Endothelial cell of umbilical vein (primary cell): ENCODE data around the gene AOC1. TPM values are rescaled to one million over a fixed set of nuclear protein-coding genes. Genes with fewer than 3 reads are reported as not detected.

Source experiments
- BruUV-seq: library from RNA; stranded (reverse); fragments of 400-500 nt; replicated peaks from 2 replicates; lab custom pipeline; 2021; lab: Mats Ljungman, UMichigan
- CTCF ChIA-PET: fragments of 300-600, 350-600 bp; sonication (Branson Sonifier 250); formaldehyde crosslinking; loops from one replicate; lab custom pipeline; 2021; ENCODE audit warnings: antibody characterized with exemption, inconsistent platforms; lab: Charles Lee
- POLR2A ChIA-PET: fragments of 300-600, 350-600 bp; sonication (Branson Sonifier 250); formaldehyde crosslinking; loops from one replicate; lab custom pipeline; 2021; ENCODE audit warnings: antibody characterized with exemption, inconsistent platforms; lab: Charles Lee
- DNase-seq: peaks from one replicate; pipeline ENCODE4 v3.0.0-alpha.2; 2011; ENCODE audit warnings: low read depth, low spot score
- FAIRE-seq: peaks from 2 replicates; lab custom pipeline; 2011; peaks lifted over from hg19 to GRCh38; lab: Jason Lieb, UNC
- H2AFZ ChIP-seq: 2 replicates; pipeline ENCODE4 v1.6.0; 2012; ENCODE audit warnings: low read depth, low read length, control low read depth, inconsistent platforms
- H3K27ac ChIP-seq: 2 replicates; pipeline ENCODE4 v1.5.1; 2011; ENCODE audit warnings: low read depth, mild to moderate bottlenecking, control low read depth, low read length, moderate library complexity; ENCODE audit not compliant: insufficient read depth
- H3K27me3 ChIP-seq, 2 experiments: 2 replicates each; pipeline versions ENCODE4 v1.6.0 to v1.6.1; 2011; ENCODE audit warnings: low read length in 2 of 2, mixed read lengths in 1 of 2; ENCODE audit not compliant: control insufficient read depth in 2 of 2, insufficient read depth in 2 of 2
- H3K36me3 ChIP-seq, 2 experiments: 2 replicates in 1 of 2; 3 replicates in 1 of 2; pipeline ENCODE4 v1.5.1; 2011; ENCODE audit warnings: low read length in 2 of 2, mild to moderate bottlenecking in 1 of 2, moderate library complexity in 1 of 2; ENCODE audit not compliant: control insufficient read depth in 2 of 2, insufficient read depth in 2 of 2; ENCODE audit errors: extremely low read depth in 1 of 2
- H3K4me1 ChIP-seq: 3 replicates; pipeline ENCODE4 v1.5.1; 2011; ENCODE audit warnings: mild to moderate bottlenecking, low read length; ENCODE audit not compliant: control insufficient read depth, insufficient read depth; ENCODE audit errors: extremely low read depth
- H3K4me2 ChIP-seq: 2 replicates; pipeline ENCODE4 v1.6.1; 2011; ENCODE audit warnings: low read length, control low read depth, mixed read lengths; ENCODE audit not compliant: insufficient read depth
- H3K4me3 ChIP-seq, 3 experiments: fragments of 200-600 bp in 1 of 3; sonication (generic), shearing (Covaris generic) in 1 of 3; replicated peaks in 1 of 3; 2 replicates each; pipeline ENCODE4 v1.5.1; 2011 to 2016; ENCODE audit warnings: control low read depth in 3 of 3, low read length in 3 of 3, mild to moderate bottlenecking in 2 of 3, inconsistent platforms in 1 of 3, low read depth in 1 of 3, moderate library complexity in 1 of 3; ENCODE audit not compliant: insufficient read depth in 1 of 3
- H3K79me2 ChIP-seq: 2 replicates; pipeline ENCODE4 v1.6.0; 2012; ENCODE audit warnings: low read length, inconsistent platforms; ENCODE audit not compliant: control insufficient read depth, insufficient read depth
- H3K9ac ChIP-seq: replicated peaks from 2 replicates; pipeline ENCODE3; 2011; ENCODE audit warnings: low read length, control low read depth; ENCODE audit not compliant: insufficient read depth; ENCODE audit errors: extremely low read depth
- H3K9me1 ChIP-seq: replicated peaks from 3 replicates; pipeline ENCODE4 v1.6.0; 2011; ENCODE audit warnings: mild to moderate bottlenecking, low read length; ENCODE audit not compliant: control insufficient read depth, insufficient read depth; ENCODE audit errors: extremely low read depth
- H3K9me3 ChIP-seq: replicated peaks from 2 replicates; pipeline ENCODE4 v1.5.1; 2012; ENCODE audit warnings: low read length, inconsistent platforms; ENCODE audit not compliant: control insufficient read depth, insufficient read depth
- H4K20me1 ChIP-seq: replicated peaks from 2 replicates; pipeline ENCODE3; 2011; ENCODE audit warnings: mild to moderate bottlenecking, low read length; ENCODE audit not compliant: control insufficient read depth, insufficient read depth; ENCODE audit errors: extremely low read depth
- CTCF ChIP-seq, 2 donors: IDR thresholded peaks; 1 replicate in 1 of 2; 2 replicates in 1 of 2; pipeline ENCODE4 v1.5.1; 2011; ENCODE audit warnings: low read length in 2 of 2, mild to moderate bottlenecking in 2 of 2, moderate library complexity in 2 of 2, control low read depth in 1 of 2, inconsistent platforms in 1 of 2, low read depth in 1 of 2; ENCODE audit not compliant: insufficient read depth in 1 of 2; ENCODE audit errors: extremely low read depth in 1 of 2
- EZH2 ChIP-seq: IDR thresholded peaks from 2 replicates; pipeline ENCODE4 v1.6.1; 2012; ENCODE audit warnings: borderline replicate concordance, low read depth, mild to moderate bottlenecking, moderate library complexity, low read length, inconsistent platforms; ENCODE audit not compliant: severe bottlenecking
- FOS ChIP-seq: IDR thresholded peaks from 2 replicates; pipeline ENCODE4 v1.6.1; 2011; ENCODE audit warnings: mild to moderate bottlenecking, low read length, moderate library complexity, borderline replicate concordance; ENCODE audit not compliant: insufficient read depth
- GATA2 ChIP-seq: IDR thresholded peaks from 2 replicates; pipeline ENCODE4 v1.7.0; 2011; ENCODE audit warnings: low read depth, mild to moderate bottlenecking, moderate library complexity, mixed read lengths, low read length; ENCODE audit not compliant: insufficient read length, insufficient read depth
- JUN ChIP-seq: IDR thresholded peaks from 2 replicates; pipeline ENCODE4 v1.6.1; 2011; ENCODE audit warnings: borderline replicate concordance, low read depth; ENCODE audit not compliant: insufficient read length, insufficient read depth
- MAX ChIP-seq: IDR thresholded peaks from 2 replicates; pipeline ENCODE4 v1.6.1; 2011; ENCODE audit not compliant: insufficient read depth, insufficient read length
- MYC ChIP-seq: IDR thresholded peaks from one replicate; pipeline ENCODE4 v1.6.1; 2011; ENCODE audit warnings: mild to moderate bottlenecking, low read depth, low read length
- POLR2A ChIP-seq: IDR thresholded peaks from 2 replicates; pipeline ENCODE4 v1.6.1; 2012; ENCODE audit warnings: low read depth, mild to moderate bottlenecking, control low read depth, low read length
- POLR2AphosphoS5 ChIP-seq: IDR thresholded peaks from 2 replicates; pipeline ENCODE4 v1.6.1; 2012; ENCODE audit warnings: low read depth, mild to moderate bottlenecking, control low read depth, low read length, moderate library complexity; ENCODE audit not compliant: insufficient read depth
- dilution Hi-C: fragments of 300-500 bp; cut with MboI; formaldehyde crosslinking; loops from one replicate; pipeline ENCODE4 v1.15.0; 2019; ENCODE audit warnings: low sequenced_read_pairs; ENCODE audit not compliant: extremely low pct_ligation_motif_present
- intact Hi-C: fragments of 100-400 bp; cut with micrococcal nuclease; formaldehyde crosslinking; loops from one replicate; pipeline ENCODE4 v1.10.0; 2022
- polyA plus RNA-seq, 4 experiments: library from polyadenylated mRNA; depleted of rRNA in 3 of 4; stranded (reverse) in 3 of 4; unstranded in 1 of 4; fragments of >200 nt; gene quantifications; 2 replicates each; pipeline versions ENCODE4 v1.2.1 to v1.2.3, GENCODE V29; 2011 to 2012; ENCODE audit warnings: missing spikeins in 1 of 4
- total RNA-seq: library from RNA; stranded (reverse); gene quantifications from 2 replicates; pipeline ENCODE4 v1.2.3, GENCODE V29; 2021

Gene AOC1
- total and polyA plus RNA-seq, 2 donors (not counting 3 experiments of a cell fraction or from before 2014, with no cell fraction given): not detected

- Histone ChIP-seq H3K9me3 (no peaks in the 10 kb centered on the region), H3K4me1 (peaks cover 10% of the 10 kb centered on the region), H2AFZ (no peak overlapping the region), H3K27ac (no peak overlapping the region), H3K36me3 (no peaks in the 10 kb centered on the region), H3K4me3 (no peak overlapping the region), H4K20me1 (no peaks in the 10 kb centered on the region), H3K27me3 (peaks cover 8 to 52% of the 10 kb centered on the region in 2 experiments), H3K4me2 (no peak overlapping the region), H3K9ac (no peak overlapping the region), H3K9me1 (no peaks in the 10 kb centered on the region), H3K79me2 (no peaks in the 10 kb centered on the region)
- BruUV-seq: no TSS peak
- DNase-seq: no peak
- CTCF ChIA-PET: interaction anchor here (0.7 to 3.9 kb wide), 16 partner anchors 8 to 592 kb away, joined by 3 to 29 read pairs (median 5); no protein-coding TSS in a partner anchor
- POLR2A ChIA-PET: no interaction called here
- intact Hi-C loops (loop anchor here (1.0 to 5.0 kb wide), 6 partner anchors 99 to 591 kb away; partner anchors contain the start of gene GIMAP6), dilution Hi-C loops (no loop called here)
- no peak for TF ChIP-seq MYC
- no peak for TF ChIP-seq POLR2A
- TF ChIP-seq GATA2: no peak
- no peak for TF ChIP-seq MAX
- no peak for TF ChIP-seq POLR2AphosphoS5
- TF ChIP-seq EZH2: no peak
- TF ChIP-seq FOS: no peak
- no peak for TF ChIP-seq JUN
- no peak for TF ChIP-seq CTCF (IDR thresholded peaks at IDR 0.05; ENCODE audit: extremely low read depth in 1 of 2, insufficient read depth in 1 of 2, low read depth in 1 of 2, low read length in 2 of 2)
- FAIRE-seq: no peak
These were observed 25.2 kb downstream of the AOC1 start for GRCh38 chr7:150877536-150877935.
